H1 (cell line): ENCODE data around the gene TCF7L2. TPM values are rescaled to one million over a fixed set of nuclear protein-coding genes. Genes with fewer than 3 reads are reported as not detected.

Source experiments
- CTCF ChIA-PET: fragments of 300-600 bp; sonication (Branson Sonifier 250); formaldehyde crosslinking; loops from one replicate; lab custom pipeline; 2021; ENCODE audit not compliant: partially characterized antibody; lab: Charles Lee
- POLR2A ChIA-PET: fragments of 300-600 bp; sonication (Branson Sonifier 250); formaldehyde crosslinking; loops from one replicate; lab custom pipeline; 2021; ENCODE audit warnings: inconsistent platforms; ENCODE audit not compliant: partially characterized antibody; lab: Charles Lee
- DNase-seq, 2 experiments: peaks; one replicate each; pipeline versions ENCODE4 v3.0.0 to v3.0.0-alpha.2; 2010 to 2022; ENCODE audit warnings: low spot score in 2 of 2, low read depth in 1 of 2, mixed read lengths in 1 of 2
- FAIRE-seq: peaks from 2 replicates; lab custom pipeline; 2011; peaks lifted over from hg19 to GRCh38; lab: Jason Lieb, UNC
- H2AFZ ChIP-seq: 2 replicates; pipeline ENCODE4 v1.8.1; 2012; ENCODE audit warnings: low read length, inconsistent platforms
- H2AK5ac ChIP-seq: 2 replicates; pipeline ENCODE4 v1.6.1; 2013; ENCODE audit warnings: low read depth, low read length
- H2BK120ac ChIP-seq: replicated peaks from 2 replicates; pipeline ENCODE3; 2013; ENCODE audit warnings: low read depth, low read length, inconsistent platforms
- H2BK12ac ChIP-seq: 2 replicates; pipeline ENCODE4 v1.6.1; 2013; ENCODE audit warnings: low read depth, low read length
- H2BK15ac ChIP-seq: 2 replicates; pipeline ENCODE4 v1.6.1; 2013; ENCODE audit warnings: low read length
- H2BK20ac ChIP-seq: 2 replicates; pipeline ENCODE4 v1.6.1; 2013; ENCODE audit warnings: low read length
- H2BK5ac ChIP-seq: 2 replicates; pipeline ENCODE4 v1.6.1; 2013; ENCODE audit warnings: low read depth, low read length
- H3K14ac ChIP-seq: 2 replicates; pipeline ENCODE4 v1.6.1; 2013; ENCODE audit warnings: inconsistent platforms; ENCODE audit not compliant: insufficient read length
- H3K18ac ChIP-seq: 2 replicates; pipeline ENCODE4 v1.6.1; 2013; ENCODE audit warnings: low read length; ENCODE audit errors: extremely low read depth
- H3K23ac ChIP-seq: 2 replicates; pipeline ENCODE4 v1.6.1; 2013; ENCODE audit warnings: inconsistent platforms; ENCODE audit not compliant: insufficient read length
- H3K23me2 ChIP-seq: 2 replicates; pipeline ENCODE4 v1.6.1; 2013; ENCODE audit warnings: low read depth, low read length
- H3K27ac ChIP-seq: 2 replicates; pipeline ENCODE4 v1.6.1; 2011; ENCODE audit warnings: low read depth, low read length, inconsistent platforms
- H3K27me3 ChIP-seq, 4 experiments: replicated peaks in 1 of 4; 1 replicate in 1 of 4; 2 replicates in 3 of 4; pipeline versions ENCODE4 v1.6.1 to v1.8.1; 2011 to 2013; ENCODE audit warnings: low read length in 3 of 4, mild to moderate bottlenecking in 3 of 4, inconsistent platforms in 2 of 4, mixed read lengths in 2 of 4, moderate library complexity in 1 of 4; ENCODE audit not compliant: control insufficient read depth in 3 of 4, insufficient read depth in 3 of 4; ENCODE audit errors: extremely low read depth in 1 of 4
- H3K36me3 ChIP-seq, 4 experiments: 2 replicates each; pipeline versions ENCODE4 v1.6.1 to v1.8.1; 2011 to 2013; ENCODE audit warnings: mild to moderate bottlenecking in 4 of 4, low read length in 3 of 4, moderate library complexity in 2 of 4, control low read depth in 1 of 4, inconsistent platforms in 1 of 4; ENCODE audit not compliant: insufficient read depth in 4 of 4, control insufficient read depth in 2 of 4
- H3K4ac ChIP-seq: replicated peaks from 2 replicates; pipeline ENCODE3; 2013; ENCODE audit warnings: low read length, low read depth, mixed read lengths, inconsistent platforms; ENCODE audit not compliant: insufficient read length
- H3K4me1 ChIP-seq, 4 experiments: replicated peaks in 1 of 4; 1 replicate in 1 of 4; 2 replicates in 3 of 4; pipeline versions ENCODE4 v1.6.1 to v1.8.1; 2011 to 2013; ENCODE audit warnings: low read length in 3 of 4, inconsistent platforms in 2 of 4, mixed read lengths in 1 of 4; ENCODE audit not compliant: insufficient read depth in 4 of 4, control insufficient read depth in 3 of 4
- H3K4me2 ChIP-seq, 2 experiments: 2 replicates each; pipeline versions ENCODE4 v1.6.1 to v1.8.1; 2011 to 2013; ENCODE audit warnings: low read depth in 2 of 2, low read length in 2 of 2, control low read depth in 1 of 2, inconsistent platforms in 1 of 2, mild to moderate bottlenecking in 1 of 2; ENCODE audit not compliant: insufficient read depth in 1 of 2
- H3K4me3 ChIP-seq, 4 experiments: fragments of 200-600, 300-600 bp in 1 of 4; sonication (generic), shearing (Covaris generic), sonication (Bioruptor Twin) in 1 of 4; 2 replicates each; pipeline versions ENCODE4 v1.5.1 to v1.8.1; 2011 to 2016; ENCODE audit warnings: low read length in 4 of 4, low read depth in 3 of 4, control low read depth in 2 of 4, inconsistent platforms in 2 of 4, mild to moderate bottlenecking in 2 of 4, mixed read lengths in 1 of 4, moderate library complexity in 1 of 4; ENCODE audit not compliant: insufficient read depth in 2 of 4; ENCODE audit errors: extremely low read depth in 1 of 4
- H3K56ac ChIP-seq: replicated peaks from 2 replicates; pipeline ENCODE3; 2013; ENCODE audit warnings: low read depth, mild to moderate bottlenecking, mixed read lengths, low read length, inconsistent platforms; ENCODE audit not compliant: insufficient read length
- H3K79me1 ChIP-seq: 2 replicates; pipeline ENCODE4 v1.6.1; 2013; ENCODE audit warnings: low read depth, low read length, control low read depth
- H3K79me2 ChIP-seq, 2 experiments: 2 replicates each; pipeline versions ENCODE4 v1.6.1 to v1.8.1; 2012 to 2013; ENCODE audit warnings: low read length in 2 of 2, mild to moderate bottlenecking in 2 of 2, inconsistent platforms in 1 of 2; ENCODE audit not compliant: insufficient read depth in 2 of 2, control insufficient read depth in 1 of 2
- H3K9ac ChIP-seq, 4 experiments: replicated peaks in 1 of 4; 1 replicate in 1 of 4; 2 replicates in 3 of 4; pipeline versions ENCODE4 v1.6.1 to v1.8.1; 2011 to 2013; ENCODE audit warnings: low read depth in 3 of 4, low read length in 3 of 4, control low read depth in 2 of 4, mild to moderate bottlenecking in 2 of 4, moderate library complexity in 2 of 4, inconsistent platforms in 1 of 4; ENCODE audit errors: extremely low read depth in 1 of 4
- H3K9me3 ChIP-seq, 2 experiments: 2 replicates each; pipeline versions ENCODE4 v1.6.1 to v1.8.1; 2012 to 2013; ENCODE audit warnings: mild to moderate bottlenecking in 2 of 2, moderate library complexity in 2 of 2, control low read depth in 1 of 2, inconsistent platforms in 1 of 2, low read depth in 1 of 2, low read length in 1 of 2, mixed read lengths in 1 of 2; ENCODE audit not compliant: insufficient read depth in 2 of 2
- H4K20me1 ChIP-seq, 2 experiments: replicated peaks in 1 of 2; 2 replicates each; pipeline versions ENCODE3 to v1.8.1; 2011 to 2013; ENCODE audit warnings: inconsistent platforms in 2 of 2, low read length in 2 of 2, mild to moderate bottlenecking in 1 of 2; ENCODE audit not compliant: insufficient read depth in 2 of 2, control insufficient read depth in 1 of 2
- H4K5ac ChIP-seq: 2 replicates; pipeline ENCODE4 v1.6.1; 2013; ENCODE audit warnings: low read length, low read depth, mixed read lengths, inconsistent platforms; ENCODE audit not compliant: insufficient read length
- H4K8ac ChIP-seq: 2 replicates; pipeline ENCODE4 v1.8.0; 2013; ENCODE audit warnings: mild to moderate bottlenecking, moderate library complexity, low read length, inconsistent platforms; ENCODE audit not compliant: insufficient read depth; ENCODE audit errors: extremely low read depth
- H4K91ac ChIP-seq: replicated peaks from 2 replicates; pipeline ENCODE3; 2013; ENCODE audit warnings: low read length, mixed read lengths, inconsistent platforms; ENCODE audit not compliant: insufficient read length
- CHD1 ChIP-seq: IDR thresholded peaks from 2 replicates; pipeline ENCODE4 v1.6.1; 2012; ENCODE audit warnings: low read depth, low read length, improper control_type of control experiment
- CHD2 ChIP-seq: IDR thresholded peaks from 2 replicates; pipeline ENCODE4 v1.6.1; 2012; ENCODE audit warnings: low read length, improper control_type of control experiment
- SP1 ChIP-seq: IDR thresholded peaks from 2 replicates; pipeline ENCODE4 v1.6.1; 2011; ENCODE audit warnings: low read depth, low read length
- WGBS, 2 experiments: shearing (Covaris generic) in 1 of 2; methylation state at CpG; one replicate each; pipeline versions ENCODE4 v1.1.6 to v1.1.7; 2013 to 2015; ENCODE audit warnings: low lambda C conversion rate in 2 of 2, mixed read lengths in 2 of 2, inconsistent platforms in 1 of 2, low coverage in 1 of 2, missing lambda C conversion rate in 1 of 2; ENCODE audit not compliant: insufficient replicate concordance in 2 of 2, insufficient coverage in 1 of 2, insufficient read length in 1 of 2; ENCODE audit errors: extremely low coverage in 1 of 2, missing lambda C conversion rate in 1 of 2; 5-methylcytosine and 5-hydroxymethylcytosine counted together
- polyA plus RNA-seq, 7 experiments: library from polyadenylated mRNA; depleted of rRNA in 3 of 7; stranded (reverse) in 5 of 7; unstranded in 2 of 7; fragments of >200 nt in 5 of 7; fragments of 200-250 nt in 2 of 7; gene quantifications; 1 replicate in 5 of 7; 2 replicates in 1 of 7; 4 replicates in 1 of 7; pipeline versions ENCODE4 v1.2.1 to v1.2.3, GENCODE V29; 2011 to 2013; ENCODE audit warnings: missing spikeins in 2 of 7, mixed read lengths in 2 of 7
- total RNA-seq: library from RNA; stranded (reverse); fragmentation: NEBNext Ultra II Directional; extraction: Animal tissue kit (Norgen Biotek cat#: 25700); gene quantifications from 2 replicates; pipeline ENCODE4 v1.2.1, GENCODE V29; 2021
- TF ChIP-seq, protein P1 (sequence below): IDR thresholded peaks from 2 replicates; pipeline ENCODE4 v1.6.1; 2012; ENCODE audit warnings: low read length, inconsistent platforms

Gene TCF7L2
- total and polyA plus RNA-seq, 2 of the 8 experiments (the other 6 are each of a cell fraction or from before 2014, with no cell fraction given) = 33.9 to 67.3 TPM

DNA sequence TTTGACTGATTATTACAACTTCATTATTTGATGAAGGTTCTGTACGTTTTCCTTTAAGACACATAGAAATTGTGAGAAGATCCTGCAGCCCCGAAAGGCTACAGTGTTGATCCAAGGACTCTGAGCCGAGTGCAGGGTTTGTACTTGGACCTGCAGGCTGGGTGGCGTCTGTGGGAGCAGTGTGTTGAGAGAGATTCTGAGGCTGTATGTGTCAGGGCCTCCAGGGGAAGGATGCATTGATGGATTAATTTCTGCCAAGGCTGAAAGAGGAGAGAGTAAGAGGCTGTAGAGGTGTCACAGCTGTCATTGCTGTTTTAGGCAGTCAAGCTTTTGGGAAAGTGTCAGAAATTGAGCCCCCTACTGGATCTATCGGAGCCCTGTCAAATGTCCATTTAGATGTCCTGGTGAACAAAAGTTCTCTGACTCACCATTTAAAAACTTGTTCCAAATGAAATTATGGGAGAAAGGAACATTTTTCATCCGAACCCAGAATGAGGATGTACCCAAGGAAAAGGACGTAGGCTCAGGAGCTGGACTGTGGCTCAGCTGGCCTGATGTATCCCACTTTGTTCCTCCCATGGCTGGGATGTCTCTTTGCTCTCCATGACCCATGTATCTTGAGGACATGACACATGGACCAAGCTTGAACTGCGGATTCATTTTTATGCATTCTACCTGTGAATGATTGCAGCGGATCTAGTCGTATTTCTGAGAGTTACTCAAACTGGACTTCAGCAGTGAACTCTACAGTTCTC lies 102.2 kb downstream of the TCF7L2 start:
- WGBS, 2 experiments = 86% methylated on average over 10 of the region's 10 CpGs; no CpG with 5 or more reads in 1 of the 2 experiments
- H4K5ac ChIP-seq = no peak overlapping the region
- peaks cover 12 to 29% of the 10 kb centered on the region in 2 experiments for H4K20me1 ChIP-seq
- no peak overlapping the region for H2BK15ac ChIP-seq
- no peak overlapping the region for H4K8ac ChIP-seq
- no peak overlapping the region for H3K23ac ChIP-seq
- no peak overlapping the region for H2BK120ac ChIP-seq
- POLR2A ChIA-PET = interaction anchor here (1.0 to 1.6 kb wide), 3 partner anchors 9 to 22 kb away, joined by 3 to 4 read pairs (median 3); no protein-coding TSS in a partner anchor
- no peak overlapping the region for H3K56ac ChIP-seq
- FAIRE-seq = no peak
- H2BK20ac ChIP-seq = no peak overlapping the region
- CTCF ChIA-PET = interaction anchor here (0.9 to 2.0 kb wide), 9 partner anchors 9 to 86 kb away, joined by 3 to 6 read pairs (median 4); no protein-coding TSS in a partner anchor
- H2AK5ac ChIP-seq = 0 out of 2 replicates have a peak overlapping the region, but pooled peaks have one; percentile 20
- no peak overlapping the region for H3K4me3 ChIP-seq
- H3K9ac ChIP-seq = no peak overlapping the region
- H2AFZ ChIP-seq = no peak overlapping the region
- no peak overlapping the region for H3K27ac ChIP-seq
- H3K79me1 ChIP-seq = peaks cover 14% of the 10 kb centered on the region
- H3K14ac ChIP-seq = no peak overlapping the region
- H2BK12ac ChIP-seq = no peak overlapping the region; the same call in 1 of the 2 replicates
- H3K4me1 ChIP-seq = peaks cover 9 to 42% (median 38%) of the 10 kb centered on the region in 4 experiments
- H3K79me2 ChIP-seq = peaks cover 8 to 93% of the 10 kb centered on the region in 2 experiments; a peak in 3 of 4 replicates
- peaks cover 1% of the 10 kb centered on the region; the same call in 1 of the 2 replicates for H3K23me2 ChIP-seq
- DNase-seq = no peak
- peak overlapping the region in 1 of 2 experiments; percentile 45; a peak in 2 of 4 replicates for H3K4me2 ChIP-seq
- H4K91ac ChIP-seq = no peak overlapping the region
- no peaks in the 10 kb centered on the region for H3K27me3 ChIP-seq
- H3K4ac ChIP-seq = no peak overlapping the region
- H3K18ac ChIP-seq = no peak overlapping the region
- no peaks in the 10 kb centered on the region; a peak in 1 of 8 replicates for H3K36me3 ChIP-seq
- H3K9me3 ChIP-seq = no peaks in the 10 kb centered on the region
- H2BK5ac ChIP-seq = 0 out of 2 replicates have a peak overlapping the region, but pooled peaks have one; percentile 16
- TF ChIP-seq SP1 = no peak
- TF ChIP-seq CHD1 = no peak
- TF ChIP-seq CHD2 = no peak
- TF ChIP-seq, protein P1, sequence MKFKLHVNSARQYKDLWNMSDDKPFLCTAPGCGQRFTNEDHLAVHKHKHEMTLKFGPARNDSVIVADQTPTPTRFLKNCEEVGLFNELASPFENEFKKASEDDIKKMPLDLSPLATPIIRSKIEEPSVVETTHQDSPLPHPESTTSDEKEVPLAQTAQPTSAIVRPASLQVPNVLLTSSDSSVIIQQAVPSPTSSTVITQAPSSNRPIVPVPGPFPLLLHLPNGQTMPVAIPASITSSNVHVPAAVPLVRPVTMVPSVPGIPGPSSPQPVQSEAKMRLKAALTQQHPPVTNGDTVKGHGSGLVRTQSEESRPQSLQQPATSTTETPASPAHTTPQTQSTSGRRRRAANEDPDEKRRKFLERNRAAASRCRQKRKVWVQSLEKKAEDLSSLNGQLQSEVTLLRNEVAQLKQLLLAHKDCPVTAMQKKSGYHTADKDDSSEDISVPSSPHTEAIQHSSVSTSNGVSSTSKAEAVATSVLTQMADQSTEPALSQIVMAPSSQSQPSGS = no peak
